Activated CD4-positive, alpha-beta T cell treated with anti-CD3 and anti-CD28 coated beads, Interleukin-2, amount 10 ng/mL, durations not matched to agents 24 days and 14 days (primary cell): ENCODE data around the gene EGFLAM. TPM values are rescaled to one million over a fixed set of nuclear protein-coding genes. Genes with fewer than 3 reads are reported as not detected.

Source experiments
- DNase-seq: peaks from one replicate; pipeline ENCODE4 v3.0.0; 2022
- H3K27ac Mint-ChIP-seq: one replicate; pipeline ENCODE4 v1.8.0; 2022; ENCODE audit warnings: mild to moderate bottlenecking, mixed read lengths
- H3K27me3 Mint-ChIP-seq: one replicate; pipeline ENCODE4 v1.8.0; 2022; ENCODE audit warnings: mixed read lengths
- H3K36me3 Mint-ChIP-seq: one replicate; pipeline ENCODE4 v1.8.0; 2022; ENCODE audit warnings: low read depth, mild to moderate bottlenecking, mixed read lengths
- H3K4me1 Mint-ChIP-seq: one replicate; pipeline ENCODE4 v1.8.0; 2021; ENCODE audit warnings: mixed read lengths
- H3K4me3 Mint-ChIP-seq: one replicate; pipeline ENCODE4 v1.8.0; 2022; ENCODE audit warnings: mild to moderate bottlenecking, moderate library complexity, mixed read lengths
- H3K9me3 Mint-ChIP-seq: one replicate; pipeline ENCODE4 v1.8.0; 2021; ENCODE audit warnings: mixed read lengths
- intact Hi-C: fragments of 100-400 bp; cut with micrococcal nuclease; formaldehyde crosslinking; loops from one replicate; pipeline ENCODE4 v1.15.1; 2023
- total RNA-seq: library from RNA; stranded (reverse); gene quantifications from 2 replicates; pipeline ENCODE4 v1.2.3, GENCODE V29; 2022

Gene EGFLAM
- total RNA-seq, 1 donor from 2014 or later, result not detected

- intact Hi-C loops, result no loop called here
- Mint-ChIP-seq H3K4me3 (no peak overlapping the region), H3K4me1 (no peaks in the 10 kb centered on the region), H3K9me3 (no peaks in the 10 kb centered on the region), H3K36me3 (no peaks in the 10 kb centered on the region), H3K27me3 (peaks cover 9% of the 10 kb centered on the region), H3K27ac (no peak overlapping the region)
- no peak for DNase-seq
Observed at GRCh38 chr5:38500573-38501260, 242.4 kb downstream of the EGFLAM start.

GRCh38 chr5:38506302-38506701, 247.9 kb downstream of the EGFLAM start:
- intact Hi-C loops, result no loop called here
- Mint-ChIP-seq H3K27me3 (peaks cover 10% of the 10 kb centered on the region), H3K27ac (no peak overlapping the region), H3K9me3 (no peaks in the 10 kb centered on the region), H3K36me3 (no peaks in the 10 kb centered on the region), H3K4me1 (no peaks in the 10 kb centered on the region), H3K4me3 (no peak overlapping the region)
- DNase-seq, result no peak

GRCh38 chr5:38509185-38509584, 250.8 kb downstream of the EGFLAM start:
- Mint-ChIP-seq H3K4me3 (no peak overlapping the region), H3K9me3 (no peaks in the 10 kb centered on the region), H3K27me3 (peaks cover 17% of the 10 kb centered on the region), H3K27ac (no peak overlapping the region), H3K4me1 (no peaks in the 10 kb centered on the region), H3K36me3 (no peaks in the 10 kb centered on the region)
- no peak for DNase-seq
- intact Hi-C loops, result no loop called here
